GM12878 (cell line): Measurements from ENCODE around the gene CALN1. TPM values are rescaled to one million over a fixed set of nuclear protein-coding genes. Genes with fewer than 3 reads are reported as not detected.

Experiments used
- ATAC-seq: fragments of 200-7000 bp; cut with Tn5 transposase; 3 replicates; pipeline ENCODE4 v1.9.1; 2020; ENCODE audit warnings: mild to moderate bottlenecking, moderate library complexity
- BruUV-seq: library from RNA; stranded (reverse); fragments of 400-500 nt; replicated peaks from 2 replicates; lab custom pipeline; 2021; lab: Mats Ljungman, UMichigan
- CTCF ChIA-PET: fragments of 300-600 bp; sonication (Branson Sonifier 250); formaldehyde crosslinking; extraction: SDS; loops from one replicate; lab custom pipeline; 2021; ENCODE audit warnings: inconsistent platforms; lab: Yijun Ruan, JAX
- POLR2A ChIA-PET: fragments of 350-600 bp; formaldehyde crosslinking; extraction: SDS; loops from one replicate; lab custom pipeline; 2021; ENCODE audit warnings: inconsistent platforms; lab: Charles Lee
- RAD21 ChIA-PET: fragments of 300-600 bp; sonication (Branson Sonifier 250); formaldehyde crosslinking; loops from one replicate; lab custom pipeline; 2023; ENCODE audit warnings: antibody characterized with exemption; ENCODE audit not compliant: unreplicated experiment; lab: Charles Lee
- SMC1A ChIA-PET: fragments of 300-600 bp; sonication (Branson Sonifier 250); formaldehyde crosslinking; loops from one replicate; lab custom pipeline; 2023; ENCODE audit not compliant: unreplicated experiment, uncharacterized antibody; lab: Charles Lee
- DNase-seq: peaks from one replicate; pipeline ENCODE4 v3.0.0-alpha.2; 2011; ENCODE audit warnings: low read depth, low spot score
- FAIRE-seq: peaks from 3 replicates; lab custom pipeline; 2011; peaks lifted over from hg19 to GRCh38; lab: Jason Lieb, UNC
- H2AFZ ChIP-seq: 2 replicates; pipeline ENCODE4 v1.6.0; 2011; ENCODE audit warnings: low read depth, low read length, control low read depth; ENCODE audit not compliant: control insufficient read depth
- H3K27ac ChIP-seq: 2 replicates; pipeline ENCODE4 v1.5.1; 2011; ENCODE audit warnings: control low read depth; ENCODE audit not compliant: control insufficient read depth, insufficient read depth
- H3K27me3 ChIP-seq, 2 experiments: replicated peaks in 1 of 2; 2 replicates each; pipeline versions ENCODE4 v1.6.0 to v1.6.1; 2011; ENCODE audit warnings: low read length in 1 of 2; ENCODE audit not compliant: control insufficient read depth in 2 of 2, insufficient read depth in 2 of 2
- H3K36me3 ChIP-seq, 2 experiments: 2 replicates each; pipeline ENCODE4 v1.5.1; 2011; ENCODE audit warnings: low read length in 1 of 2; ENCODE audit not compliant: control insufficient read depth in 2 of 2, insufficient read depth in 2 of 2
- H3K4me1 ChIP-seq: 2 replicates; pipeline ENCODE4 v1.6.1; 2011; ENCODE audit warnings: mild to moderate bottlenecking, low read length, moderate library complexity, mixed read lengths; ENCODE audit not compliant: control insufficient read depth, insufficient read depth
- H3K4me2 ChIP-seq: 2 replicates; pipeline ENCODE4 v1.6.0; 2011; ENCODE audit warnings: control low read depth; ENCODE audit not compliant: control insufficient read depth, insufficient read depth
- H3K4me3 ChIP-seq: fragments of 200-600 bp; sonication (generic); 2 replicates; pipeline ENCODE4 v1.5.1; 2016
- H3K79me2 ChIP-seq: 2 replicates; pipeline ENCODE4 v1.6.0; 2011; ENCODE audit warnings: low read length; ENCODE audit not compliant: control insufficient read depth, insufficient read depth
- H3K9ac ChIP-seq: 2 replicates; pipeline ENCODE4 v1.8.0; 2011; ENCODE audit warnings: low read length, control low read depth, mixed read lengths; ENCODE audit not compliant: control insufficient read depth, insufficient read depth
- H3K9me3 ChIP-seq: replicated peaks from 3 replicates; pipeline ENCODE4 v1.5.1; 2011; ENCODE audit warnings: mild to moderate bottlenecking, low read length; ENCODE audit not compliant: control insufficient read depth, insufficient read depth
- H4K20me1 ChIP-seq: 2 replicates; pipeline ENCODE4 v1.6.0; 2011; ENCODE audit not compliant: control insufficient read depth, insufficient read depth
- EP300 ChIP-seq, 2 experiments: fragments of 150-350 bp in 1 of 2; IDR thresholded peaks; 2 replicates each; pipeline ENCODE4 v1.6.1; 2011 to 2012; ENCODE audit warnings: low read depth in 2 of 2, low read length in 2 of 2, borderline replicate concordance in 1 of 2, improper control_type of control experiment in 1 of 2, inconsistent platforms in 1 of 2; ENCODE audit not compliant: control insufficient read depth in 1 of 2
- FOXK2 ChIP-seq: fragments of 450-650 bp; IDR thresholded peaks from 2 replicates; pipeline ENCODE4 v1.6.1; 2017; ENCODE audit warnings: mild to moderate bottlenecking, moderate library complexity
- GATAD2B ChIP-seq: fragments of 450-650 bp; conservative IDR thresholded peaks from 2 replicates; pipeline ENCODE4 v1.6.1; 2017; ENCODE audit warnings: low read depth, mild to moderate bottlenecking, moderate library complexity
- NR2C2 ChIP-seq: IDR thresholded peaks from 2 replicates; pipeline ENCODE4 v1.6.1; 2011; ENCODE audit warnings: borderline replicate concordance, low read depth; ENCODE audit not compliant: control insufficient read depth, insufficient read length
- PAX5 ChIP-seq: IDR thresholded peaks from 2 replicates; pipeline ENCODE4 v1.6.1; 2011; ENCODE audit warnings: low read depth, low read length, borderline replicate concordance
- TCF3 ChIP-seq: IDR thresholded peaks from 2 replicates; pipeline ENCODE4 v1.6.1; 2012; ENCODE audit warnings: low read depth, mild to moderate bottlenecking, low read length, borderline replicate concordance; ENCODE audit not compliant: insufficient read depth
- WRNIP1 ChIP-seq: IDR thresholded peaks from 2 replicates; pipeline ENCODE4 v1.6.1; 2011; ENCODE audit warnings: low read depth, low read length, improper control_type of control experiment, borderline replicate concordance
- ZBTB4 ChIP-seq: fragments of 450-650 bp; formaldehyde crosslinking; IDR thresholded peaks from 2 replicates; pipeline ENCODE4 v1.4.0; 2022; ENCODE audit warnings: mild to moderate bottlenecking, moderate library complexity
- WGBS: methylation state at CpG from one replicate; pipeline ENCODE4 v1.1.6; 2016; ENCODE audit warnings: low lambda C conversion rate; ENCODE audit not compliant: insufficient replicate concordance, insufficient coverage; ENCODE audit errors: missing lambda C conversion rate; 5-methylcytosine and 5-hydroxymethylcytosine counted together
- in situ Hi-C: fragments of 300-500 bp; cut with MboI; formaldehyde crosslinking; loops from 9 replicates; pipeline ENCODE4 v1.14.3; 2018; ENCODE audit warnings: mixed read lengths
- intact Hi-C: fragments of 100-400 bp; cut with micrococcal nuclease; formaldehyde crosslinking; loops from one replicate; pipeline ENCODE4 v1.14.2; 2022; ENCODE audit not compliant: unreplicated experiment
- polyA plus RNA-seq, 11 experiments: library from polyadenylated mRNA; depleted of rRNA in 4 of 11; unstranded in 6 of 11; stranded (reverse) in 5 of 11; fragments of >200 nt; fragmentation: Nextera tagmentation in 4 of 11; fragmentation: Illumina TruSeq in 1 of 11; extraction: Ambion mirVana in 4 of 11; extraction: Trizol in 1 of 11; gene quantifications; 1 replicate in 1 of 11; 2 replicates in 10 of 11; pipeline versions ENCODE4 v1.2.1 to v1.2.3, GENCODE V29; 2011 to 2016; ENCODE audit warnings: inconsistent platforms in 2 of 11, missing spikeins in 2 of 11, low read depth in 1 of 11
- total RNA-seq, 4 experiments: library from RNA; depleted of rRNA in 3 of 4; stranded (reverse); fragments of >200 nt in 3 of 4; fragmentation: Illumina TruSeq in 1 of 4; extraction: Trizol in 1 of 4; gene quantifications; 2 replicates each; pipeline versions ENCODE4 v1.2.1 to v1.2.3, GENCODE V29; 2013 to 2021

Gene CALN1
- total and polyA plus RNA-seq, 10 of the 15 experiments (the other 5 are each of a cell fraction or from before 2014, with no cell fraction given), result 0.48 to 15.3 (median 1.6) TPM

- no peaks in the 10 kb centered on the region for H3K4me1 ChIP-seq
- intact Hi-C loops, result no loop called here
- TF ChIP-seq PAX5 (no peak), EP300 (IDR thresholded peaks at IDR 0.05; ENCODE audit: borderline replicate concordance in 1 of 2, control insufficient read depth in 1 of 2, low read depth in 2 of 2, low read length in 2 of 2) (no peak), TCF3 (no peak), NR2C2 (no peak), ZBTB4 (CRISPR knock-in tag) (no peak), WRNIP1 (no peak), GATAD2B (no peak), FOXK2 (no peak)
- TF ChIP-seq, all 136 proteins: peak for 0
- Histone ChIP-seq H3K36me3 (no peaks in the 10 kb centered on the region), H3K4me3 (no peak overlapping the region), H3K27ac (no peak overlapping the region), H3K9me3 (no peaks in the 10 kb centered on the region; the same call in 2 of the 3 replicates), H3K4me2 (no peak overlapping the region), H3K27me3 (no peaks in the 10 kb centered on the region), H2AFZ (no peak overlapping the region), H3K9ac (no peak overlapping the region), H4K20me1 (no peaks in the 10 kb centered on the region), H3K79me2 (no peaks in the 10 kb centered on the region)
- ChIA-PET POLR2A (no interaction called here), RAD21 (no interaction called here), SMC1A (interaction anchor here (2.0 kb wide), 1 partner anchor 1034 kb away, joined by 7 read pairs; no protein-coding TSS in a partner anchor), CTCF (interaction anchor here (1.9 kb wide), 1 partner anchor 1033 kb away, joined by 7 read pairs; no protein-coding TSS in a partner anchor)
- in situ Hi-C loops, result no loop called here
- 70% methylated on average over 2 of the region's 2 CpGs for WGBS
- ATAC-seq (no peak), FAIRE-seq (no peak), DNase-seq (no peak)
- no TSS peak for BruUV-seq
Observed at GRCh38 chr7:71753236-71753635, 658.9 kb downstream of the CALN1 start.
